HG02588 (cell line): ENCODE data around the gene PPP1R26.
"Not testable (repeated sequence)": the region's sequence is repeated elsewhere in the genome, so short reads cannot be mapped to it uniquely, and the experiment has no call there.

ENCODE experiments used
- ATAC-seq: cut with Tn5 transposase; IDR thresholded peaks from one replicate; pipeline ENCODE4 v1.9.1; 2021; ENCODE audit warnings: mild to moderate bottlenecking, moderate library complexity; ENCODE audit not compliant: unreplicated experiment

Gene PPP1R26

GRCh38 chr9:135534826-135535225 is 55.2 kb downstream of the PPP1R26 start:
- not testable (repeated sequence) for ATAC-seq

- not testable (repeated sequence) for ATAC-seq
Observed at GRCh38 chr9:135535631-135536030, 56.0 kb downstream of the PPP1R26 start.

GRCh38 chr9:135536216-135536615 is 56.6 kb downstream of the PPP1R26 start:
- no peak for ATAC-seq
